HG03196 (cell line): ENCODE results near the gene CNIH2.
"Not testable (repeated sequence)": the region's sequence is repeated elsewhere in the genome, so short reads cannot be mapped to it uniquely, and the experiment has no call there.

Source experiments
- ATAC-seq: cut with Tn5 transposase; IDR thresholded peaks from one replicate; pipeline ENCODE4 v1.9.1; 2021; ENCODE audit not compliant: unreplicated experiment

The CNIH2 gene

GRCh38 chr11:66289548-66290329, 11.8 kb downstream of the CNIH2 start:
- peak; percentile 38 for ATAC-seq

GRCh38 chr11:66290330-66290621, 12.3 kb downstream of the CNIH2 start:
- no peak for ATAC-seq

- no peak for ATAC-seq
Measured at GRCh38 chr11:66291303-66291705, 13.3 kb downstream of the CNIH2 start.

GRCh38 chr11:66291706-66292542, 13.9 kb downstream of the CNIH2 start, which contains the start of gene TMEM151A:
TSS of gene TMEM151A (plus strand) at chr11:66291894. CDS start at chr11:66292014, 120 bp downstream.
- no peak for ATAC-seq

- ATAC-seq: no peak
Measured at GRCh38 chr11:66292543-66293332, 14.8 kb downstream of the CNIH2 start.

GRCh38 chr11:66293352-66293751, 15.4 kb downstream of the CNIH2 start:
- no peak for ATAC-seq

- ATAC-seq: no peak
Measured at GRCh38 chr11:66293777-66294625, 16.0 kb downstream of the CNIH2 start.

GRCh38 chr11:66294626-66295620, 16.9 kb downstream of the CNIH2 start:
- no peak for ATAC-seq

- no peak for ATAC-seq
Measured at GRCh38 chr11:66297610-66298009, 19.6 kb downstream of the CNIH2 start.

GRCh38 chr11:66299186-66299585, 21.2 kb downstream of the CNIH2 start:
- no peak for ATAC-seq

GRCh38 chr11:66302656-66303055, 24.7 kb downstream of the CNIH2 start:
- ATAC-seq: no peak

GRCh38 chr11:66309475-66309874, 31.5 kb downstream of the CNIH2 start:
- no peak for ATAC-seq

GRCh38 chr11:66310324-66310723, 32.3 kb downstream of the CNIH2 start:
- no peak for ATAC-seq

- ATAC-seq: not testable (repeated sequence)
Measured at GRCh38 chr11:66310803-66311440, 32.9 kb downstream of the CNIH2 start.

GRCh38 chr11:66311470-66311964, 33.5 kb downstream of the CNIH2 start:
- ATAC-seq: no peak

GRCh38 chr11:66311965-66312548, 34.1 kb downstream of the CNIH2 start:
- ATAC-seq: peak; percentile 70

GRCh38 chr11:66312549-66313320, 34.8 kb downstream of the CNIH2 start:
- peak; percentile 60 for ATAC-seq
